Astrocyte of the hippocampus (primary cell): Measurements from ENCODE around the gene IQSEC2.

Experiments used
- DNase-seq: peaks from one replicate; pipeline ENCODE4 v3.0.0; 2011; ENCODE audit warnings: low read depth, low spot score

Gene IQSEC2

GRCh38 chrX:53268173-53268572 is 13.2 kb downstream of the IQSEC2 start:
- no peak for DNase-seq

- no peak for DNase-seq
These were observed 14.5 kb downstream of the IQSEC2 start for GRCh38 chrX:53266914-53267313.

DNA sequence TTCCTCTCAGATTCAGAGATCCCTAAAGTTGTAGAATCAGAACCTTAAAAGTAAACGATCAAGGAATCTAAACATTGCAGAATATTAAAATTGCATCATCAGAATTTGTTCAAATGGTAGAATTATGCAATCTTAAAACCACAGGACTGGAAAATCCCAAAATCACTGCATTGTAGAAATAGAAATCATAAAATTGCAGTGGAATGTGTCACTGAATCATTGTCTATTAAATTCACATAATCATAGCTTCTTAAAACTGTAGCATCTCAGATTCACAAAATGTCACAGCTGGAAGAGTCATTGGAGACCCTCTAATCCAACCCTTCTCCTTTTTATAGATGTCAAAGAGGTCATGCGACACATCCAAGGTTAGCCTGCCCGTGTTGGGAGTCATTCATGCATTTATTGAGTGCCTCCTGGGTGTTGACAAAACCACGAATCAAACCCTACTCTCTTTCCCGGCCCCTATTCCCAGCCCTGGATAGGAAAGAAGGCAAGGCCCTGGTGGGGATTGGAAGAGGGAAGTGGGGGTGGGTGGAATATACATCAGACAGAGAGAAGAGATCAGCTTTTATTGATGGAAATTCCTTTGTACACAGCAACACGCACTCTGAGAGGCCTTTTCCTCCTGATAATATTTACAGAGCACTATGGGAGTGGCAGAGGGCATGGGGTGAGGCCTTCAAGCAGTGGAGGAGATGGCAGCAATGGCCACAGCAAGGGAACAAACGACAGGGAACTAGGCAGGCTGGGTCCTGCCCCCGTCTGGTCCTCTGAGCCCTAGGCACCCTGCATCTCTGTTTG is 15.4 kb downstream of the IQSEC2 start:
- no peak for DNase-seq

GRCh38 chrX:53263597-53264094 is 17.7 kb downstream of the IQSEC2 start:
- DNase-seq: peak; percentile 40

GRCh38 chrX:53262918-53263394 is 18.4 kb downstream of the IQSEC2 start:
- peak; percentile 40 for DNase-seq

GRCh38 chrX:53262189-53262917 is 19.0 kb downstream of the IQSEC2 start:
- no peak for DNase-seq

GRCh38 chrX:53261355-53261972 is 19.9 kb downstream of the IQSEC2 start:
- DNase-seq: no peak

DNA sequence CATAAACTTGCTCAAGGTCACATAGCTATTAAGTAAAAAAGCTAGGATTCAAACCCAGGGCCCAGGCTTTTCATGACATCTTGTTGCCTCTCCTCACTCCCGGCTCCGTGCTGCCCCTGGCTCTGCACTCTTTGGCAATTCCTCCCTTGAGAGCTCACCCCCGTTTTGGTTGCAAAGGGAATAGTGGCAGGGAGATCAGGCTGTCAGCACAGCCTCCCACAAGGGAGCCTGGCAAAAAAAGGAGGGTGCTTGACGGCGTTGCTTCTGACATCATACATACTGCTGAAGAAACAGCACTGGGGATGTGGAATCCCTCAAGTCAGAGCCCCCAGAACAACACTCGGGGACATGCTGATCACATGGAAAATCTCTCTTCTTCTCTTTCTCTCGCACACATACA is 20.5 kb downstream of the IQSEC2 start:
- no peak for DNase-seq

GRCh38 chrX:53257670-53258423 is 23.5 kb downstream of the IQSEC2 start:
- DNase-seq: no peak

DNA sequence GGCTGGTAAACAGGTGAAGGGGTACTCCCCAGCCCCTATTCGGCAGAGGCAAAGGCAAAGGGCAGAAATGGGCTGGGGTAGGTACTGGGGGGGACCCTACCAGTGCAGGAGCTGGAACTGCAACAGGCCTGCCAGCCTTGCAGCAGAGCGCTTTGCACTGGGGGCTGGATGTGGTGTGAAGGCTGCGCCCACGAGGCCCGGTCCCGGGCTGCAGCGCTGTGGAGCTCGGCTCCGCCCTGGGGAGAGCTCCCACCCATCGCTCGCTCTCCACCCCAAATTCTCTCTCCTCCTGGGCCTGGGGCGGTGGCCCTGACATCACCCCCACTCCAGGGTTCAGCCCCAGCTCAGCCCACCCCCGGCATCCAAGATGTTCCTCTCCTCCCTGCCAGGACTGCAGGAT is 24.2 kb downstream of the IQSEC2 start:
- DNase-seq: no peak

- no peak for DNase-seq
These were observed 24.8 kb downstream of the IQSEC2 start for GRCh38 chrX:53256446-53257041.

GRCh38 chrX:53255738-53256191 is 25.6 kb downstream of the IQSEC2 start:
- DNase-seq: no peak

DNA sequence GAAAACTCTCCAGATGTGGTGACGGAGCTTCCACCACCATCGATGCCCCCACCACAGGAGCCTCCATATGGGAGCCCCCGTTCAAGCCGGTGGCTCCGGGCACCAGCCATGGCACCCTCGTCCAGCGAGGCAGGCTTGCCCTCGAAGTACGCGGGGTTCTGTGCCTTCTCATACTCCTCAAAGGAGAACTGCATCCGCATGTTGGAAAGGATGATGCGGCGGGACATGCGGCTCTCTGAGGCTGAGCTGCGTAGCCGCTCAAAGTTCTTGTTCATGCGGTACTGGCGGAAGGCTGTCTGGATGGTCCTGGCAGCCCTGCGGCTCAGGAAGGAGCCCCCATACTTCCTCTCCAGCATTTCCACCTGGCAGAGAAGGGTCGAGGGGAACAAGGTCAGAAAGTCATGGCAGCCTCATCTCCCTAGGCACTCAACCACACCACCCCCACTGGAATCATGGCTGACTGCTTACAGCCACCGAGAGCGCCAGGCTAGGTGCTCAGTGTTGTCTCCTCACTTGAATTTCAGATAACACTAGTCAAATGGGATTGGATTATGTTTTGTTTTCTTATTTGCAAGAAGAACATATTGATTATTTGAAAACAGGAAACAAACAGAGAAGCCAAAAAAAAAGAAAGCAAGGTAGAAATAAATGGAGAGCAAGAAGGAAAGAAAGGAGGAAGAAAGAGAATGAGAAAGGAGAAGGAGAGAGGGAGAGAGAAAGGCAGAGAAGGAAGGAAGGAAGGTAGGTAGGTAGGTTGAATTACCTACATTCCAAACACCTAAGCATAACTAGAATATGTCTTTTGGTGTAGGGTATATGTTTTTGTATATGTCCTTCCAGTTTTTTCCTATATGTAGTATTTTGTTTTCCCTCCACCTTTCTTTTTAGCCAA is 26.6 kb downstream of the IQSEC2 start:
- no peak for DNase-seq

DNA sequence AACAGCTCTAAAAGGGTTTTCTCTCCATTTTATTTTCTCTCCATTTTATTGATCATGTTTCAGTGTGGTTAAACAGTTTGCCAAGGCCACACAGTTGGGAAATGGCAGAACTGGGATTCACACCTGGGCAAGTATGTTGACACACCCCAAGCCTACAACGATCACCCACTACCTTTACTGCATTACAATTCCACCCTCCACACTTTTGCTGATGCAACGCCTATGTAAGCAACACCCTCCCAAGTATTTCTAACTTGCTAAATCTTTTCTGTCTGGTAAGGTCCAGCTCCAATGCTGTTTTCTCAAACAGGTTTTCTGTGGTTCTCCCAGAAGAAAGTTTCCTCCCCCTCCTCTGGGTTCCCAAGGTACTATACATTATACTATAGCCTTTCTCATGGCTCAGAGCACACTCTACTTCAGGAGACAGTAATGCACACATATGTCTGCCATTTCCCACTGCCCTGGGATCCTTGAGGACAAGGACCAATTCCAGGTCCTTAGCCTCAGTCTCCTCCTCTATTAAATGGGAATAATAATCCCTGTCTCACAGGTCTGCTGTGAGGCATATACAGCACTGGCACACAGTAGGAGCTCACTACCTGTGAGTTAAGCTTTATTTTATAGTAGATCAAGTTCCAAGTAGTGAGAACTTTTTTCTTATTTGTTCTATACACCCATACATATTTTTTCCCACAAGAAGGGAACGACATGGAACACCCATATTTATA is 27.9 kb downstream of the IQSEC2 start:
- no peak for DNase-seq

- DNase-seq: peak; percentile 30
These were observed 30.1 kb downstream of the IQSEC2 start for GRCh38 chrX:53251307-53251706.

DNA sequence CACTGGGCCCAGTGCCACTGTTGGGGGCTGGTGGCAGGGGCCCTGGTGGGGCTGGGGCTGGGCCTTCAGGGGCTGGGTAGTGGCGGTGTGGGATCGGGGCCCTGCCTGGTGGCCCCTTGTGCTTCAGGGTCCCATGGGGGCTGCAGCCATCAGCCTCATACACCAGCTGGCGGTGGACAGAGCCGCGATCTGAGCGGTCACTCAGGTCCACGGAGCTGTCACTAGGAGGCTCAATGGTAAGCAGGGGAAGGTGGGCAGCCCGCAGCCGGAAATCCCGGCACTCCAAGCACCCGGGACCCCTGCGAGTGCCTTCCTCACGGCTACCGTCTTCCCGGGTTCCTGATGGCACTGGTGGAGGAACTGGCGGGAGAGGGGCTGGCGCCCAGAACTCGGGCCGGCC is 30.8 kb downstream of the IQSEC2 start:
- no peak for DNase-seq

GRCh38 chrX:53249408-53250042 is 31.9 kb downstream of the IQSEC2 start:
- DNase-seq: no peak

DNA sequence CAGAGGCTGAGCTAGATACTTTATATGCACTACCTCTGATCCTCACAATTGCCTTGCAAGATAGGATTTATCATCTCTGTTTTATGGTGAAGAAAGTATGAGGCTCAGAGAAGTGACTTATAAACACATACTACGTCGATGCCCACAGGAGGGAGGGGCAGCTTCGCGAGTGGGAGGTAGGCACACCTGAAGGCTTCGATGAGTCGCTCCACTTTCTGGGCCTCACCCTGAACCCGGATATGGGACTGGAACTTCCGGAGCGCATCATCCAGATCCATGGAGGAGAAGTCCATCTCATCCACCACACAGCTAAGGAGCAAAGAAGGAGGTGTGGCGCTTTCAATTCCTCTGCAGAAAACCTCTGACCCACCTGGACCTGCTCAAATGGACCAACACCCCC is 33.5 kb downstream of the IQSEC2 start:
- no peak for DNase-seq

DNA sequence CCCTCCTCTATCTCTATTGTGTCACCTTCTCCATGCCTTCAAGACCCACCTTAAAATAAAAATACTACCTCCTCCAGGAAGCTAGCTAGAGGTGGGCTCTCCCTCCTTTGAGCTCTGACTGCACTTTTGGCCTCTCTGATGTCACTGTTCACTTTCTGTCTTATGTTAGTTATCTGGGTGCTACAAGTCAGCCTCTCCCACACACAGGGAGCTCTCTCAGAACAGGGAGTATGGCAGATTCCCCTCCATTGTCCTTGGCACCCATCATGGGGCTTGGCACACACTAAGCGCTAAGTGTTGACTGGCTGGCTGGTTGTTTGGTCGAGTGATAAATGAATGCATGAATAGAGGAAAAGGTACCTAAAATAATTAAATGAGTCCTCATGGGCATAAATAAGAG is 35.2 kb downstream of the IQSEC2 start:
- no peak for DNase-seq
